ENCODE results near the gene PPIL1.

DNA sequence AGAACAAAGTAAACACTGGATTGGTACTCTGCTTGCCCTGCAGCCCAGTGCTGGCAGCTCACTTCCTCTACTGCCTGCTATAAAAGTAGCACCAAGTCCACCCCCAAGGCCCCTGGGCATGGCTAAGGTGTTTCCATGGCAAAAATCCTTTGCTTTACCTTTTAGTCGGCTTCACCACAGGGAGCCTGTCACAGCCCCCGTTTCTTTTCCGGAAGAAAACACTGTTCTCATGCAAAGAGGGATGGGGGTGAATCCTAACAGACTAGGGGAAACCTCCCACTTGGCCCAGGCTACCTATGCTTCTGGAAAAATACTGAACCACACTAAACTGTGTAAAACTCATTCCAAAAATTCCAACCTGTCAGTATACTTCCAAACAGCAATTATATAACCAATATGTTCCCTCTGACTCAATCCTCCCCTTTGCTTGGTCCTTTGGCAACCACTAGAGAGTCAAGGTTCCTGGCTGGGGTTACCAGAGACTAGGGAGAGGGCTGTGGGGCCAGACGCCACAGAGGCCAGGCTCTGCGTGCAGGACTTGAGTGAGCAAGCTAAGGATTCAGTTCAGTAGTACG is 16.1 kb downstream of the PPIL1 start:
- TF ChIP-seq, protein P1, sequence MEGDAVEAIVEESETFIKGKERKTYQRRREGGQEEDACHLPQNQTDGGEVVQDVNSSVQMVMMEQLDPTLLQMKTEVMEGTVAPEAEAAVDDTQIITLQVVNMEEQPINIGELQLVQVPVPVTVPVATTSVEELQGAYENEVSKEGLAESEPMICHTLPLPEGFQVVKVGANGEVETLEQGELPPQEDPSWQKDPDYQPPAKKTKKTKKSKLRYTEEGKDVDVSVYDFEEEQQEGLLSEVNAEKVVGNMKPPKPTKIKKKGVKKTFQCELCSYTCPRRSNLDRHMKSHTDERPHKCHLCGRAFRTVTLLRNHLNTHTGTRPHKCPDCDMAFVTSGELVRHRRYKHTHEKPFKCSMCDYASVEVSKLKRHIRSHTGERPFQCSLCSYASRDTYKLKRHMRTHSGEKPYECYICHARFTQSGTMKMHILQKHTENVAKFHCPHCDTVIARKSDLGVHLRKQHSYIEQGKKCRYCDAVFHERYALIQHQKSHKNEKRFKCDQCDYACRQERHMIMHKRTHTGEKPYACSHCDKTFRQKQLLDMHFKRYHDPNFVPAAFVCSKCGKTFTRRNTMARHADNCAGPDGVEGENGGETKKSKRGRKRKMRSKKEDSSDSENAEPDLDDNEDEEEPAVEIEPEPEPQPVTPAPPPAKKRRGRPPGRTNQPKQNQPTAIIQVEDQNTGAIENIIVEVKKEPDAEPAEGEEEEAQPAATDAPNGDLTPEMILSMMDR (IDR thresholded peaks at IDR 0.05), result no peak
- peak in 3 of 4 donors; percentile 22 to 31 (median 30) for TF ChIP-seq POLR2AphosphoS5 (IDR thresholded peaks at IDR 0.05)

All from sigmoid colon (tissue), 4 donors.